Gastrocnemius medialis (tissue), 4 donors: ENCODE measurements around the gene CTNNBL1. TPM values are rescaled to one million over a fixed set of nuclear protein-coding genes. Genes with fewer than 3 reads are reported as not detected.

Experiments
- ATAC-seq, 2 donors: fragments of 150-250 bp; one replicate each; pipeline ENCODE4 v1.9.1; 2016
- DNase-seq, 2 donors: peaks; one replicate each; pipeline ENCODE4 v3.0.0-alpha.2; 2019
- H3K27ac ChIP-seq, 4 donors: fragments of 200-600 bp; sonication (generic); 1 replicate in 1 of 4; 2 replicates in 3 of 4; pipeline ENCODE4 v1.5.1; 2016 to 2018; ENCODE audit warnings: mild to moderate bottlenecking in 2 of 4, moderate library complexity in 1 of 4
- H3K27me3 ChIP-seq, 3 donors: fragments of 200-600 bp; sonication (generic) in 2 of 3; 1 replicate in 1 of 3; 2 replicates in 2 of 3; pipeline versions ENCODE4 v1.5.1 to v1.6.0; 2016 to 2019; ENCODE audit warnings: mild to moderate bottlenecking in 1 of 3, moderate library complexity in 1 of 3
- H3K36me3 ChIP-seq, 2 donors: fragments of 200-600 bp; sonication (generic) in 1 of 2; one replicate each; pipeline ENCODE4 v1.5.1; 2017 to 2018
- H3K4me1 ChIP-seq, 2 donors: fragments of 200-600 bp; sonication (generic) in 1 of 2; one replicate each; pipeline ENCODE4 v1.5.1; 2016 to 2017; ENCODE audit warnings: mild to moderate bottlenecking in 2 of 2
- H3K4me3 ChIP-seq, 4 donors: fragments of 200-600 bp; sonication (generic) in 3 of 4; 1 replicate in 1 of 4; 2 replicates in 3 of 4; pipeline ENCODE4 v1.5.1; 2016 to 2019; ENCODE audit warnings: mild to moderate bottlenecking in 2 of 4
- H3K9me3 ChIP-seq, 3 donors: fragments of 200-600 bp; sonication (generic) in 2 of 3; 1 replicate in 1 of 3; 2 replicates in 2 of 3; pipeline ENCODE4 v1.5.1; 2016 to 2019
- CTCF ChIP-seq, 5 experiments: fragments of 450-650 bp in 3 of 5; fragments of 200-600 bp in 2 of 5; sonication (generic) in 2 of 5; IDR thresholded peaks in 4 of 5; conservative IDR thresholded peaks in 1 of 5; 1 replicate in 4 of 5; 2 replicates in 1 of 5; pipeline ENCODE4 v1.5.1; 2016 to 2019; ENCODE audit warnings: antibody characterized with exemption in 5 of 5, mild to moderate bottlenecking in 3 of 5, moderate library complexity in 3 of 5
- POLR2A ChIP-seq, 2 donors: fragments of 450-650 bp; IDR thresholded peaks; one replicate each; pipeline ENCODE4 v1.6.1; 2017; ENCODE audit warnings: antibody characterized with exemption in 2 of 2, mild to moderate bottlenecking in 2 of 2, moderate library complexity in 2 of 2
- in situ Hi-C, 4 donors: fragments of 200-750 bp; cut with MboI; loops; one replicate each; pipeline versions ENCODE4 v1.15.0 to v1.8.0; 2017; ENCODE audit warnings: low sequenced_read_pairs in 4 of 4
- intact Hi-C: fragments of 100-400 bp; cut with DNase I; formaldehyde crosslinking; loops from one replicate; pipeline ENCODE4 v1.15.1; 2023; ENCODE audit warnings: low total_unique reads
- total RNA-seq, 4 donors: library from RNA; depleted of rRNA; stranded (reverse); fragments of >200 nt; gene quantifications; one replicate each; pipeline versions ENCODE4 v1.1.0 to v1.2.3, GENCODE V29; 2016

Gene CTNNBL1
- total RNA-seq, 4 donors from 2014 or later: 23.1 to 35.4 (median 30.3) TPM

GRCh38 chr20:37833221-37833896 is 139.5 kb downstream of the CTNNBL1 start:
- Histone ChIP-seq H3K4me1 (peaks cover 0 to 22% of the 10 kb centered on the region in 2 donors), H3K36me3 (no peaks in the 10 kb centered on the region), H3K27ac (no peak overlapping the region), H3K4me3 (no peak overlapping the region), H3K27me3 (no peaks in the 10 kb centered on the region), H3K9me3 (no peaks in the 10 kb centered on the region)
- TF ChIP-seq CTCF (IDR thresholded peaks at IDR 0.05 in 4 of 5, conservative IDR thresholded peaks at IDR 0.05 in 1 of 5) (no peak), POLR2A (IDR thresholded peaks at IDR 0.05) (no peak)
- in situ Hi-C loops (no loop called here), intact Hi-C loops (no loop called here)
- ATAC-seq (no peak), DNase-seq (no peak)

GRCh38 chr20:37836926-37837325 is 143.1 kb downstream of the CTNNBL1 start:
- intact Hi-C loops (no loop called here), in situ Hi-C loops (no loop called here)
- H3K9me3 ChIP-seq: no peaks in the 10 kb centered on the region
- DNase-seq (no peak), ATAC-seq (no peak)
- TF ChIP-seq POLR2A (IDR thresholded peaks at IDR 0.05) (no peak), CTCF (IDR thresholded peaks at IDR 0.05 in 4 of 5, conservative IDR thresholded peaks at IDR 0.05 in 1 of 5) (no peak)
- no peaks in the 10 kb centered on the region for H3K27me3 ChIP-seq
- H3K27ac ChIP-seq: no peak overlapping the region
- H3K4me3 ChIP-seq: no peak overlapping the region
- H3K36me3 ChIP-seq: no peaks in the 10 kb centered on the region
- H3K4me1 ChIP-seq: peaks cover 10 to 27% of the 10 kb centered on the region in 2 donors

GRCh38 chr20:37837924-37838323 is 144.1 kb downstream of the CTNNBL1 start:
- TF ChIP-seq CTCF (IDR thresholded peaks at IDR 0.05 in 4 of 5, conservative IDR thresholded peaks at IDR 0.05 in 1 of 5): no peak
- Histone ChIP-seq H3K9me3 (no peaks in the 10 kb centered on the region), H3K27ac (no peak overlapping the region), H3K4me3 (no peak overlapping the region), H3K27me3 (no peaks in the 10 kb centered on the region), H3K4me1 (peaks cover 10 to 27% of the 10 kb centered on the region in 2 donors), H3K36me3 (no peaks in the 10 kb centered on the region)
- in situ Hi-C loops: no loop called here
- DNase-seq (no peak), ATAC-seq (no peak)
- intact Hi-C loops: no loop called here

- Histone ChIP-seq H3K27ac (no peak overlapping the region), H3K36me3 (no peaks in the 10 kb centered on the region), H3K27me3 (no peaks in the 10 kb centered on the region), H3K4me1 (peaks cover 10 to 27% of the 10 kb centered on the region in 2 donors), H3K9me3 (no peaks in the 10 kb centered on the region), H3K4me3 (no peak overlapping the region)
- in situ Hi-C loops (no loop called here), intact Hi-C loops (no loop called here)
- TF ChIP-seq CTCF (IDR thresholded peaks at IDR 0.05 in 4 of 5, conservative IDR thresholded peaks at IDR 0.05 in 1 of 5): no peak
- no peak for TF ChIP-seq POLR2A (IDR thresholded peaks at IDR 0.05)
- ATAC-seq: no peak
- DNase-seq: no peak
These were observed 145.1 kb downstream of the CTNNBL1 start for GRCh38 chr20:37838769-37839431.
